Measurements from ENCODE around the gene MFAP4. TPM values are rescaled to one million over a fixed set of nuclear protein-coding genes. Genes with fewer than 3 reads are reported as not detected.

Gene MFAP4, protein sequence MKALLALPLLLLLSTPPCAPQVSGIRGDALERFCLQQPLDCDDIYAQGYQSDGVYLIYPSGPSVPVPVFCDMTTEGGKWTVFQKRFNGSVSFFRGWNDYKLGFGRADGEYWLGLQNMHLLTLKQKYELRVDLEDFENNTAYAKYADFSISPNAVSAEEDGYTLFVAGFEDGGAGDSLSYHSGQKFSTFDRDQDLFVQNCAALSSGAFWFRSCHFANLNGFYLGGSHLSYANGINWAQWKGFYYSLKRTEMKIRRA
- not detected in 2 replicates for total RNA-seq

DNA sequence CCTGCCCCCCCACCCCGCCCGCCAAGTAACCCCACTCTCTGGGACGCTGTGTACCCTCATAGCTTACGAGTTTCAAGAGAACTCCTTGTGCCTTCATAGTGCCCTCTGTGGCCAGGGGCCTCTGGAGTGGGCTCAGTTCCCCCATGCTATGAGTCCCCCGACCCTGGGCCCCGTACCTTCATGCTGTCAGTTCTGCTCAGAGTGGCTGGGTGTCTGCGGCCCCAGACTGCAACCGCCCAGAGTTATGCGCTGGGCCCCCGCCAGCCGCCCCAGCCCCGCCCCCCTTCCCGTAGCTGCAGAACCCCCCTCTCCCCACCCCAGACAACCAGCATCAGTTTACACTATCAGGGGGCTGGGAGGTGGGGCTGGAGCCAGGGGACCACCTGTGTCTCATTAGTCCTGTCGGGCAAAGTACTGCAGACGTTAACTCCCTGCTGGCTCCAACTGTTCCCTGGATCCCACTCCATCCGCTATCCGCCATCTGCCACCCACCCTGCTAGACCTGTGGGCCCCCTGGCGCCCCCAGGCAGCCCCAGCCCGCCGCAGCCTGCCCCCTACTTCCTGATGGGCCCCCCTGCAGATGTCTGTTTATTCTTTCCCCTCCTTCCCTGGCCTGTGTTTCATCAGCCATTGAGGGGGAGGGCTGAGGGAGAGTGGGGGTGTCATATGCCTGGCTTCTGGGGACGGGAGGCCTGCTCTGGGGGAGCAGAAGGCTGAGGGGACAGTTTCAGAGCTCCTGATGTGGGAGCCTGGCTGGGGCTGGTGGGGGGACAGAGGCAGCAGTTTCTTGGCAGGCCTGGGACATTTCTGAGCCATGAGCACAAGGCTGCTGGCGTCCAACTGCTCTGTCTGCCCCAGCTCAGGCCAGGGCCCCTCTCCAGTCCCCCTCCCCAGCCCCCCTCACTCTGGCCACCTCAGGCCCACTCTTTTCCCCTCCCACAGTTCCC is at the start of gene MFAP4:
Gene MFAP4 (minus strand): TSS at position 217 of the 947 bp plus-strand sequence. CDS start 35 bp downstream, at position 182.

DNA sequence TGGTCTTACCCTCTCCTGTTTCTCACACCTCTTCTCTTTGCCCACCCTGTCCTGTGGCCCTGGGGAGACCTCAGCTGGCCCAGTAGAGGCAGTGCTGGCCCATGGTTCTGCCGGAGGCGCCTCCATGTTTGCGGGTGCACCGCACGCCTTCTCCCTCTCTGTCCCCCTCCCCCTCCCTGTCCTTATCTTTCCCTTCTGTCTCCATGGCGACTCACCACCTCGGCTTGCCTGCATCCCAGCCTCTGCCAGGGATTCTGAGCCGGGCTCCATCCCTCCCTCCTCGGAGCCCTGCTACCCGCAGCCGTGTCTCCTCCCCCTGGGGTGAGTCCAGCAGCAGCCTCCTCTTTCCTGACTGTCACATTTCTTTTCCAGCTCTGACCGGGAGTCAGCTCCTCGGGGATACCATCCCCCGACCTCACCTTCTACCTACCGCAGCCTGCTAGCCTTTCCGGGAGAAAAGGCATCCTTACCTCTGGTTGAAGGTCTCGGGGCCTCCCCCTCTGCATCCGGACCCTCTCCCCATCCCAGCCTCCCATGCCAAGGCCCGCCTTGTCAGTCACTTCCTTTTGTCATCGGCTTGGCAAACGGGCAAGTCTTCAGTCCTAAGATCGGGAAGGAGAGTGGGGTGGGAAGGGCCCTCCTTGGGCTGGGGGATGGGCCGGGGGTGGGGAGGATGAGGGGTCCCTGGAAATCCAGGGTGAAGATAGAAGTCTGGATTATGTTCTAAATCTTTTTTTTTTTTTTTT is 24.1 kb upstream of the MFAP4 start, which contains the start of gene RNF112:
Gene RNF112 (plus strand): TSS at position 358 of the 746 bp plus-strand sequence. CDS start 177 bp downstream, at position 535.

DNA sequence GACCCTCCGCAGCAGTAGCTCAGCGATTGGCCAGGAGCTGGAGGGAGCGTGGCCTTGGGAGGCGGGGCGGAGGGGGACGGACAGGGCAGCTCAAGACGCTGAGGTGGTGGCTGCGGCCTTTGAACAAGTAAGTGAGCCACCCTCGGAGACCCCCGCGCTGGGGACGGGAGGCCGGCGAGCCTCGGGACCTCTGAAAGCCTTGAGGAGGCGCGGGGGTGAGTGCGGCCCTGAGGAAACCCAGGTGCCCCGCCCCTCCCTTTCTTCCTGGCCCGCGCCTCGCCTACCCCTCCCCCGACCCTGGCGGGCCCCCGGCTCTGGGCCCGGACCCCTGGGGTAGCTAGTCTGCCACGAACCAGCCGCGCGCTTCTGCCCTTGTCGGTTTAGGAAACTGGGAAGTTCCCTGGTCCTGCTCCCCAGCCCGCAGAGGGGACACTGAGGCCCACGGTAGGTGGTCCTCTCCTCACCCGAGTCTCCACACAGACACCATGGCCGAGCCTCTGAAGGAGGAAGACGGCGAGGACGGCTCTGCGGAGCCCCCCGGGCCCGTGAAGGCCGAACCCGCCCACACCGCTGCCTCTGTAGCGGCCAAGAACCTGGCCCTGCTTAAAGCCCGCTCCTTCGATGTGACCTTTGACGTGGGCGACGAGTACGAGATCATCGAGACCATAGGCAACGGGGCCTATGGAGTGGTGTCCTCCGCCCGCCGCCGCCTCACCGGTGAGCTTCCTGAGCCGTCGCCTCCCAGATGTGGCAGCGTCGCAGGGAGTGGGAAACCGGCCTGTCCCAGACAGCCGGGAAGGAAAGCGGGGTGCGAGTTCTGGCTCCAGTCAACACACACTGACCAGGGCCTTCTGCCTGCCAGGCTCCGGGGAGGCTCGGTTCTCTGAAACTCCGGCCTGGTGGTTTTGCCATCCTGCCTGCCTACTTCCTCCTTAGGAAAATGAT is 8.3 kb downstream of the MFAP4 start, which contains the start of gene MAPK7:
Gene MAPK7 (plus strand): TSS at position 83 of the 945 bp plus-strand sequence. CDS start 403 bp downstream, at position 486.

DNA sequence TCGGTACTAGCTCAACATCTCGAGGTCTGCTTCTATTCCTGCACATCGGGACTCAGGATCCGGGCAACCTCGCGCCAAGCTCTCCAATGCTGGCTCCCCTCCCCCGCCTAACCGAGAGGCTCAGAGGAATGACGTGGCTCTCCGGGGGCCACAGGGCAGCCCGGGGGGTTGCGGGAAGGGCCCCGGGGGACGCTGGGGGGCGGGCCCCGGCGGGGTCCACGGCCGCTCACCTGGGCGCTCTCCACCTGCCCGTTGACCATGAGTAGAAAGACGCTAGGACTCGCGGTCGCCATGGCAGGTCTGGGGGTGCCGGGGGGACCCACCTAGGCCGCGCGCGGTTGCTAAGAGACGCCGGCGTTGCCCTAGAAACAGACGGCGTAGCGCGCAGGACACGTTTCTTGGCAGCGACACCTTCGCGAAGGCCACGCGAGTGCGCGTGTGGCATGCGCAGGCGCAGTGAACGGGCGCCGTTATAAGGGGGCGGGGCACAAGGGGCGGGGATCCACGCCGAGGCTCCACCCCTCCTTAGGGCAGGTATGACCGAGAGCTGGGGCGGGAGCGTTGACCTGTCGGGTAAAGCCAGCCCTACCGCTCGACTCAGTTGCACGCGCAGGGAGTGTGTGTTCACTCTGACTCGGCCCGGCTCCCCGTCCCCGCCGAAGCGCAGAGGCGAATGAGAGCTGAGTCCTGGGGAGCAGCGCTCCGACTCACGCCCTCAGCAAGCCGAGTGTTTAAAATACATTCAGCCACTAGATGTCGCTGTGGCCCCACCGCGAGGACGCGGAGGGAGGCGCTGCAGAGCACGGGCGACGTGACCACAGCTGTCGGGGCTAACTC is 24.5 kb downstream of the MFAP4 start, which contains the start of gene B9D1:
Gene B9D1 (minus strand): TSS at position 447 of the 837 bp plus-strand sequence. CDS start 154 bp downstream, at position 293.

Other genes with a start within 250 kb of the MFAP4 start
- 17.7 and 18.2 TPM in 2 replicates for gene EPN2, start 149.8 kb downstream of the MFAP4 start, total RNA-seq
- 11.9 and 12.4 TPM in 2 replicates for gene B9D1, start 24.5 kb downstream of the MFAP4 start, total RNA-seq
- gene MAPK7, start 8.7 kb downstream of the MFAP4 start, total RNA-seq, result 11.8 and 17.2 TPM in 2 replicates
- gene RNF112, start 24.0 kb upstream of the MFAP4 start, total RNA-seq, result 0.34 and 0.54 TPM in 2 replicates
- gene SLC47A1, start 146.7 kb upstream of the MFAP4 start, total RNA-seq, result 0.22 and 0.34 TPM in 2 replicates

Measured in dermis lymphatic vessel endothelial cell (primary cell).